Fibroblast of gingiva (primary cell): ENCODE measurements around the gene TUB.

Experiments used
- DNase-seq: peaks from one replicate; pipeline ENCODE4 v3.0.0-alpha.2; 2011; ENCODE audit warnings: low read depth

TUB gene, protein sequence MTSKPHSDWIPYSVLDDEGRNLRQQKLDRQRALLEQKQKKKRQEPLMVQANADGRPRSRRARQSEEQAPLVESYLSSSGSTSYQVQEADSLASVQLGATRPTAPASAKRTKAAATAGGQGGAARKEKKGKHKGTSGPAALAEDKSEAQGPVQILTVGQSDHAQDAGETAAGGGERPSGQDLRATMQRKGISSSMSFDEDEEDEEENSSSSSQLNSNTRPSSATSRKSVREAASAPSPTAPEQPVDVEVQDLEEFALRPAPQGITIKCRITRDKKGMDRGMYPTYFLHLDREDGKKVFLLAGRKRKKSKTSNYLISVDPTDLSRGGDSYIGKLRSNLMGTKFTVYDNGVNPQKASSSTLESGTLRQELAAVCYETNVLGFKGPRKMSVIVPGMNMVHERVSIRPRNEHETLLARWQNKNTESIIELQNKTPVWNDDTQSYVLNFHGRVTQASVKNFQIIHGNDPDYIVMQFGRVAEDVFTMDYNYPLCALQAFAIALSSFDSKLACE

DNA sequence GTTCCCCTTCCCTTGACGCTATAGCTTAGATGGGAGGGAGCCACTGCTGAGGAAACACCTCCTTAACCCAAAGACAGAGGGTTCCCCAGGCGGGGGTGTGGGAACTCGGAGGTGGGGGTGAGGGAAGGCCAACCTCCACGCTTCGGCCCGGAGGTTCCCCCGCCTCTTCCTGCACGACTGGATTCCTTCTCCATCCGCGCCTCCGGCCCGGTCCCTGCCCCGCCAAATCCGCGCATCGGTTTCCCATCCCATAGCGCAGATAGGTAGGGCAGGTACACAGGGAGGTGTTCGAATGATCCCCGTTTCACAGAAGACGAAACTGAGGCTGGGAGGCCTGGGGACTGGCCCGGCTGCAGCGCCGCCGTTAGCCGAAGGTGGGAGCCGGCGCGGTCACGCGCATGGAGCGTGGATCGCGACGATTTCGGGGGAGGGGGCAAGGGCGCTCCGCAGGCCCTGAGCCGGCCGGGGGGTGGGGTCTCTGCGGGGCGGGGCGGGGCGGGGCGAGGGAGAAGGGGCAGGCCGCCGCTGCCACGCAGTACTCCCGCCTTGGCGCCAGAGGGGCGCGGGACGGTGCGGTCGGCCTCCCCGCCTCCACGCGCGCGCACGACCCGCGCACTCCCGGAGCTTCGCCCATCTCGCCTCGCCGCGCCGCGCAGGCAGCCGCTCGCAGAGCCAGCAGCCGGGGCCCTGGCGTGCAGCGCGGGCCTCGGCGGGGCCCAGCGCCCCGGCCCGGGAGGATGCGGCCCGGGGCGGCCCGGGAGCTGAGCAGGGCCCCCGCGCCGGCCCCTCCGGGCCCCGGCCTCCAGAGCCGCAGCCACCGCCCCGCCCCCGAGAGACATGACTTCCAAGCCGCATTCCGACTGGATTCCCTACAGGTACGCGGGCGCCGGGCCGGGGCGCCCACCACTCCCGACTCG is at the start of gene TUB:
TUB (plus strand) TSS at position 538 of the 917 bp plus-strand sequence; CDS start at position 838, 300 bp downstream.
- DNase-seq: no peak

DNA sequence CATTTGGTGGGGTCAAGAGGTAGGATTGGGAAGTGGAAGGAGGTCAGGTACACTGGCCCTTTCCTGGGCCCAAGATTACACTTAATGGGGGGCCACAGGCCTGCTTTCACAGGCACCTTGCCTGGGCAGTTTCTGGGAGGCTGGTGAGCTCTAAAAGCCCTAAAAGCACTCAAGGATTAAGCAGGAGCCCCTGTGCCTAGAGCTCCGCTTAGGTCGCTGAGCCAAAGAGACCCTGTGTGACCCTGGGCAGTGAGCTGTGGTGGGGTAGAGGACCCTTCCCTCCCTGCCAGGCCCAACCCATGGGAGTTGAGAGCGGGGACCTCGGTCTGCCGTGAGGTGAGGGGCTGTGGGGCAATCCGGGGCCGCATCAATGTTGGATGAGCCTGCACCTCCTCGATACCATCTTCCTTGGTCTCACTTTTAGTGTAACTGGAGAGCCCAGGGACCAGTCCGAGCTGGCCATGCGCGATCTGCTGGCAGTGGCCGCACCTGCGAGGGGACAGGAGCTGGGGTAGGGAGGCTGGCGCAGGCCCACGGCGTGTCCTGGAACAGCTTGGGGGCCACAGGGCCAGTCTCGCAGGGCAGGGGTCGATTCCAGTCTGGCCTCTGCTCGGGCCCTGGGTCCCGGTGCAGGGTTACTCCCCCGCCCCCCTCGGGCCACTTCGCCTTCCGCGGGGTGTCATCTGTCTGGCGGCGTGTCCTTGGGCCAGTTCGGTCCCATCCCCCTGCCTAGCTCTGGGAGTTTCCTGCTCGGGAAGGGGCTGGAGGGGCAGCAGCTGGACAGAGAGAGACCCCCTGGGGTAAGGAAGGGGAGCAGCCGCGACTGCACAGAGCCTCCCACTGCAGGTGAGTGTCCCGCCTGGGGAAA is 49.5 kb upstream of the TUB start:
- no peak for DNase-seq

DNA sequence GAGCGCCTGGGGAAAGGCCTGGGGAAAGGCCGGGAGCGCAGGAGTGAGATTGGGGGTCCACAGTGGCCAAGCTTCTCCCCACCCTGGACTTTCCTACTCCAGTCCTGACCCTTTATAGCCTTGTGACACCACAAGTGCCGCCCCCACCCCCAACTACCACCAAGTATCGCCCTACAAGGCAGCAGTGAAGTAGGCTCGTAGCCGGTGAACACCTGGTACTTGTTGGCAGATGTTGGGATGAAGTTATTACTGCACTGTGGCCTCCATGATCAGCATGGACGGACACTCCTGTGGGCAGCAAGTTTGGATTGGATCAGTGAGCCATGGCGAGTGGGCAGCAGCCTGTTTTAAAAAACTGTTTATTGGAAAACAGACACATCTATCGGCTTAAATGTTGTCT is 48.9 kb upstream of the TUB start:
- no peak for DNase-seq

DNA sequence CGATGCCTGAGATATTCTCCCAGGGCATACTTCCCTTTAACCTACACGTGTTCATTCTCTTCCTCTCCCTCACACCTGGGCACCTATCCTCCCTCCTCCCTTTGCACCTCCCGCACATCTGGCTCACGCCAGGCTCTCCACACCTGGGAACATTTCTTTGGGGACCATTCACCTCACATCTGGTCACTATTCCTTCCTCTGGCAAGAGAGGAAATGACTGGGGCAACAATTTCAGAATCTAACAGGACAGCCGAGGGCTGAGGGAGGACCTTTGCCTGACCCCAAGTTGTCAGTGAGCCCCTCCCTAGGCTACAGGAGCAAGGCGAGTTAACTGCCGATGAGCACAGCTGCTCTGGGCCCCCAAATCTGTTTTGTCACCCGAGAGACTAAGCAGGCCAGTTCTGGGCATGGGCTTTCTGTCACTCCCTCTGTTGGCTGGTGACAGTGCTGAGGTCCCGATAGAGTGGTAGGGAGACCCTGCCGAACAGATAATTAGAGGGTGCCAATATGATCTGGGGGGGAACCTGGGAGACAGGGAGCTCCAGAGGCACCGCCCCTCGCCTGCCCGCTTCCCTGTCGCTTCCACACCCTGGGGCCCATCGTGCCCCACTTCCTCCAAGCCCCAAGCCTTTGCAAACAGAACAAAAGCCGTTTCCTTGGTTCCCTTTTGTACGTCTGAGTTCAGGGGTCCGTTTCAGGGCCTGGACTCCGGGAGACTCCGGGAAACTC is 48.3 kb upstream of the TUB start:
- no peak for DNase-seq

DNA sequence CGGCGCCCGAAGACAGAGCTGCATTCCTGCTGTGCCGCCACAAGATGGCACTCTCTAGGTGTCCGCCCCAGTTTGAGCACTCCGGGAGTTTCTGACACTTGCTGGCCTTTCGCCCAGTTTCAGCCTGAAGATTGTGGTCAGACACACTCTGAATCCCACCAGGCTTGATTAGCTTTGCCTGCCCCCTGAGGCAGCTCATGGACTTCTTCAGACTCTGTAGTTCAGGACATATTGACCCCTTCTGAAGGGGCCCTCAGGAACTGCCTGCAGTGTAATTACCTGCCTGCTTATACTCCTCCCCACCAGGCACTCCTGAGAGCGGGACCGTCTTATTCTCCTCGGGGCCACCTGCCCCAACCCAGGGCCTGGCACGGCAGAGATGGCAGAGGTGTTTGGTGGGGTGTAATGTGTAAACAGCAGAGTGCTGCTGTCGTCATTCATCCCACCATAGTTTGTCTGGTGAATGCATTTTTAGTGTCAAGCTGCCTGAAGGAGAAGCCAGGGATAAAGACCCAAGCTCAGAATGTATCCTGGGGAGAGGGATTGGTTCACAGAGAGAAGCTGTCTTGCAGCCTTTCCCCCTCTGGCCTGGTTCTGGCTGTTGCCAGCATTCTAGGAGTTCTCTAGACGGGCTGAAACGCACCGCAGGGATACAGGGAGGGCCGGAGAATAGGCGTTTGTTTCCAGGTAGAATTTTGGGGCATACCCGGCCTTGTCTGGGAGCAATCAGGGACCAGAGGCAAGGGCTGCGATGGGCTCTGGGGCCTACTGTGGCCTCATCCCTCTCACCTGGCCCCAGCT is 47.5 kb upstream of the TUB start:
- peak; percentile 69 for DNase-seq

DNA sequence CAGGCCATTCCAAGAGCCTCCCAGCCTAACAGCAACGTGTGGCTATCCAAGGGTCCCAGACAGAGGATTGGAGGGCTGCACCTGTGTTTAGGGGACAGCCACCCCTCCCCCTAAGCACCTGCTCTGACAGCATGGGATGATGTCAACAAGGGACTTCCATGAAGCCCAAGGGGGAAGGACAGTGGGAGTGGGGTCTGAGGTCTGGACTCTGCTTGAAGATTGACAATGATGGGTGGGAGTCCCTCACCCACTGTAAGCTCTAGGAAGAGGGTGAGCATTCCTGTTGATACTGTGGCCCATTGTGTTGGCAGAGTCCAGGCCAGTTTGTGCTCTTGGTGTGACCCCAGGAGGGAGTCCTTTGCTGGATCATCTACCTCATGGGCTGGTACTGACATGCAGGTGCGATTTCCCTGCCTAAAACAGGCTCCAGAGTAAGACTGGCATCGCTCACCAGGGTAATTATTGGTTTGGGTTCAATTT is 46.9 kb upstream of the TUB start:
- DNase-seq: no peak

DNA sequence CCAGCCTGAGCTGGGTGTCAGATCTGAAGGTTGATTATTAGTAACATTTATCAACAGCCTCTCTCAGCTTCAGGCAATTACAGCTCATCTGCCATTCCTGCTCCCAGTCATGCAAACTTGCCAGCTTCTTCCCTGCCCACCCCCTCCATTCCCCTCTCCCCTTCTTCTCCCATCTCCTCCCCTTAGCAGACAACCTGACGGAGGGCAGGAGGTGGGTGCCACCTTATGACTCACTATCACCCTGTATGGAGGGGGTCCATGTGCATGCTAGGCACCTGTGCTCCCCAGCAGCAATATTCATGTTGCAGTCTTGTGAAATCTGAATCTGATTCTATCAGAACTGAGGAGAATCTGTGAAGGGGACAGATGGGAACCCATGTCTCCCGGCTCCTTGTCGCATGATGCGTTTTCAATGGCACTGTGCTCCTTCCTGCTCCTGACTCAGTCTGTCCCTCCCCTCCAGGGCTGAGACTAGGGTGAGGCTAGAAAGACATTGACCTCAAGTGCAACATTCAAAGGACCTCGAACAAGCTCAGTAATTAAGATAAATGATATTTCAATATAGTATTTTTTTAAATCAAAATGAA is 46.3 kb upstream of the TUB start:
- no peak for DNase-seq

DNA sequence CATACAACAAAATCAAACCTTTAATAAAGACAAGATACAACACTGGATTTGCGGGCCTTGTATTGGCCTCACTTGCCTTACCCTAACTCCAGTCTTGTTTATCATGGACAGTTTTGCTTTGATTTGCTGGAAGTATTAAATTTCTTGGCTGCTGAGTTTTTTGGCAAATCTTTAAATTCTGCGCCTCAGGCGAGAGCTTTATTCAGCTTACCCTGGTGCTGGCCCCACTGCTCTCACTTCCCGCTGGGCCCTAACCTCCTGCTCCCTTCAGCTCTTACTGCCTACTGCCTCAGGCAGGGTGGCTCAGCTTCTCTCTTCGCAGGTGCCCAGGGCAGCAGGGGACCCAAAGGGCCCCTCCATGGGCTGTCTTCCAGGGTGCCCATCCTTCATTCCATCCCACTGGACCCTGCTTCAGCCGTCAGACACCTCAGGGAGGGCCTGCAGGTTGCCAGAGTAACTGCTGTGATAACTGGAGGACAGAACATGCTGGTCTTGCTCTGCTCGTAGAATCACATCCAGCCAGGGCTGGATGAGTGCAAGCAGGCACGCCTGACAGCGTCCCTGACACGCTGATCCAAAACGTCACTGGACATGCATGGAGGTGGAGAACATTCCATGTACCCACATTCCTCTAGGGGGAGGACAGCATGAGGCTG is 45.7 kb upstream of the TUB start:
- peak; percentile 54 for DNase-seq

DNA sequence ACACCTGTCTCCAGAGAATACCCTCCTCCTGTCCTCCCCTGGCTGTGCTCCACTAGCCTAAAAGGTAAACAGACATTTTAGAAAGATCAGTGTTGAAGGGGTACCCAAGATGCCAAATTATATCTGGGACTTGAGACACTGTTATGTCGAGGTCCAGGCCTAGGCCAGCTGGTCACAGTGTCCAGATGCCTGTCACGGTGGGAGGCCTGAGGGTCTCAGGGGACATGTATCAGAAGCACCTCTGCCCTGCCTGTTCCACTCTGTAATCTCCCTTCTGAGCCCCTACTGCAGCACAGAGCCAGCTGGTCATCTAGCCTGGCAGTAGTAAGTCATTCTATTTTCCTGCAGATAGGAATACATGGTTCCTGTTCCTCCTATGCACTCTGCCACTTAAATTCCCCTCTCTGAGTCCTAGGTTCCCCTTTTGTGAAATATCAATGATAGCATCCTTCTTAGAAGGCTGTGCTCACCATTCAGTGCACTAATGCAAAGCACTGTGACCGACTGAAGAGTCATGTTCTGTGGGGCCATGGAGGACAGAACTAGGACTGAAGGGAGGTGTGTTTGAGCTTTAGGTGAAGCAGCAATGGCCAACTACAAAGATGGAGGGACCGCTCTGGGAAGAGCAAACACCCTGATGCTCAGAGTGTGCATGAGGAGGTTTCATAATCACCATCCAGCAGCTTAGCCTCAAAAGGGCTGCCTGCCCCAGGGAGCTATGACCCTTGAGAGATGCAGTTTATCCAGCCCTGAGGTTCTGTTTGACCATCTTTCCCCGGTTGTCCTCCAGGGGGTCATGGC is 44.8 kb upstream of the TUB start:
- no peak for DNase-seq

DNA sequence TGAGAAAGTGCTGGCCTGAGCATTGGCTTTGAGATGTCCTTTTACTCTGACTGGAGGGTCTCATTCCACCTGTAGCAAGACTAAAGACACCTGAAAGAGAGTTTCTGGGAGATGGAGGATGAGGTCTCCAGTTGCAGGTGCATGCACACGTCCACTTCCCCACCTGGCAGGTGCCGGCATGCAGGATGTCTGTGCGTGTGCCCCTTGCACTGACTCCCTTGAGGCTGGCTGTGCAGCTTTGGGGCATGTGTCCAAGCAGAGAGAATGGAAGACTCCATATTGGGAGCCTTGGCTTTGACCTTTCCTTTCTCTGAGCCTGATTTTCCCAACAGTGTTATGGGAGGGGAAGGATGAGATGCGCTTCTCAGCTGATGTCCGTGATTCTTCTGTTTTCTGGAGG is 44.0 kb upstream of the TUB start:
- no peak for DNase-seq

DNA sequence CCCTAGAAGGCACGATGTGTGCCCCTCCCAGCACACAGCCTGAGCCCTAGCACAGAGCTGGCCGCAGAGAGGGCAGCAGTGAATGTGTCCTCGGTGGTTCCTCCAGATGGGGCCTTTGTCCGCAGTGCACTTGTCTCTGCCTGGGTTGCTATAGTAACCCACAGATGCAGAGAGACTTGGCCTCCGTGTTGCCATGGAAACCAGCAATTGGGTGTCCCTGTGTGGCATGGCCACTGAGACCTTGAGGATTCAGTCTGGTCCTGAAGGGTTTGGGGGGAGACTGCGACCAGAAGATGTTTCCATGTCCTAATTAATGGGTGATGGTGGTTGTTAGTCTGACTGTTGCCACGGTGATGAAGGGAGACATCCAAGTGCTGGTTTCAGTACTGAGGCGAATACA is 42.6 kb upstream of the TUB start:
- no peak for DNase-seq

DNA sequence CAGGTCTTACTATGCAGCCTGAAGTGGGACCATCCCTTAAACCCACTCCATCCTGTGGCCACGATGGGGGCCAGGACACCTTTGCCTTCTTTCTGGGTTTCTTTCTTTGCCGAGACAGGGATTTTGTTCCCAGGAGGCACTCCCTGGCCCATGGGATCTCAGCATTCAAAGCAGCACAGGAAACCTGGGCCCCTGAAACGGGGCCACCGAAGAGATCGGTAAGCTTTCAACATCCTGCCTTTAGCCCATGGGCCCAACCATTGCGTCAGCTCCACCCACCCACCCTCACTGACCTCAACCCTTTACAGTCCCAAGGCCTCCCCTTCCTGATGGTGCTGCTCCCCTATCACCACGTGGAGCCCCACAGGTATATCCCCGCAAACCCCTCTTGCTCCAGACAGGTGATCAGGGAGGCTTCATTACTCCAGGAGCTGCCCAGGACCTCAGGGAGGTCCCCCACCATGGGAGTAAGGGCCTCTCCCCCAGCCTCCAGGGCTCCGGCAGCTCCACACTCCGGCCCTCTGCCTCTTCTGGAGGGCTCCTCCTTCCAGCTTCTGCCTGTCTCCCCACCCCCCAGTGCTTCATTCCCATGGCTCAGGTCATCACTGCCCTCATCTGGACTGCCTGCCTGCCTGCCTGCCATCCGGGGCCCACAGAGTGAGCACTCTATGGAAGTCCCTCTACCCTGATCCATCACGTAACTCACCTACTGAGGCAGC is 42.0 kb upstream of the TUB start:
- no peak for DNase-seq

DNA sequence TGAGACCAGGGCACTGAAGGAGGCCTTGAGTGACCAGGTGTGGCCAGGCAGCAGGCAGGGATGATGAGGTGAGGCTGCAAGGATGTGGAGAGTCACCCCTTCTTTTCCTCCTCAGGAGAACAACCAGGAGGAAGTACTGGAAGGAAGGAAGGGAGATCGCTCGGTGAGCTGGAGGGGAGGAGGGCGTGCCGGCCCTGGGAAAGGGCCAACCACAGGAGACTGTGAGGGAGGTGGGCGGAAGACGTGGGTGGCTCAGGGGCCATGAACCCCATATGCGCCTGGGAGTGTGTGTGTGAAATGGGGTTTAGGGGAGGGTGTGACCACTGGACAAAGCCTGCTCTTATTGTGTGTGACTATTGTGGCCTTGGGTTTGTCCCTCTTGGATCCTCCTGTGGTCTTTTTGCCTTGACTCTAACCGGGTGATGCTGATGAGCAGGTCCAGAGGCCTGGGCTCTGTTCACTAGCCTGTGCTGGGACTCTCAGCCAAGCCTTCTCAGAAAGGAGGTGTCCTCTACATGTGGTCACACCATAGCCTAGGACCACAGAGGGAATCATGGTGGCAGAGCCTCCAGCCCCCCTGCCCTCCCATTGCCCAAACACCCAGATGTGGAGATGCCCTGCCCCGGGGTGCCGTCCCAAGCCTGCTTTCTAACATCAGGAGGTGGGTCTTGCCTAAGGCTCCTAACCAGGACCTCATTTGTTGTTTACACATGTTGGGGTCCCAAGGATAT is 41.3 kb upstream of the TUB start:
- DNase-seq: no peak

DNA sequence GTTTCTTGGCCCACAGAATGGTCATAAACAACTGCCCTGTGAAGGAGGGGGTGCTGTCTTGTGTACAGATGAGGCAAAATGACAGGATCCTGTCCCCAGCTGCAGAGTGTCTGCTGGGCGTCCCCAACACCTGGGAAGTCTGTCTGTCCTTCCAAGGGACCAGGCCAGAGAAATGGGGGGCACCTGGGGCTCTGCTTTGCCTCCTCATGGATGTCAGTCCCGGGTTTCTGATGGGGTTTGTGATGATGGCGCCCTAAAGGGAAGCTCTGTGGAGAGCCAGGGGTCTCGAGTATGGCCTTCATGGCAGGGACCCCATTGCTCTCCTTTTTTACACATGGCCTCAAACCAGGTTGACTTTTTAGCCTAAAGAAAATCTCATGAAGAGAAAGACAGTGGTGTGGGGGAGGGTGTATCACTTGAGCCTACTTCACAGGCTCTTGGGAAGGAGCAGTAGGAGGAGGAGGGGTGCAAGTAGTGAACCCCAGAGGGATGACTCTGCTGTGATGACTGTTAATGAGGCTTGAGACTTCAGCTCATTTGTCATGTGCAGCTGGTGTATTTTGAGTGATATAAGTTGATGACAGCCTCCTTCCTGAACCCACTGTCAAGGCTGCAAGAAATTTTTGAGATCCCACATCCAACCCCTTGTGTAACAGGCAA is 40.6 kb upstream of the TUB start:
- DNase-seq: no peak

DNA sequence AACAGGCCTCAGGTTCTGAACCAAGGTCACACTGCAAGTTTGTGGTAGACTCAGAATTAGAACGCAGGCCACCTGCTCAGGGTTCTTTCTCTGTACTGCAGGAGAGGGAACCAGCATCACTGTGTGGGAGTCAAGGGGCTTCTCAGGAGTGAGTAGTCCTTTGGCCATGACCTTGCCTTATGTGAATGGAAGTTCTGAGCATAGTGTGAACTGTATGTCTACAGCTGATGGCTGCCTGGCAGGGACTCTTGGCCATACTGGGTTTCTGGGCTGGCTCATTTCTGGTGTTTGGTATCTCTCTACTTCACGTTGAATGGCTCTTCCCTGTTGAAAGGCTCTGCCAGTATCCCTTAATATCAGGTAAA is 40.1 kb upstream of the TUB start:
- DNase-seq: no peak

DNA sequence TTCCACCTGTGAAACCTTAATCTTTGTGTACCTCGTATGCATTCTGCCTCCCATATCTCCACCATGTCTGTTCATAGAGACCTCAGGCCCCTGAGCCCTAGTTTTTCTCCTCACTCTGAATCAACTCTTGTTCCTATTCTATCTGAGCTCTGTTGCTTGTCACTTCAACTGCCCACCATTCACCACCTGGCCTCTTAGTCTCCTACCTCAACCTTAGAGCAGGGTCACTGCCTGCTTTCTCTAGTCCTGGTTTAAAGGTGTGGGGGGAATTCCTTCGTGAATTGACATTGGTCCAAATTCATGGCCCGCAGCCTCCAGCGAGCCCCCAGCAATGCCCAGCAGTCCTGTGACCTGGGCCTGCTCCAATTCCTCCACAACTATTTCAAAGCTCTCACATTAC is 39.4 kb upstream of the TUB start:
- DNase-seq: no peak

DNA sequence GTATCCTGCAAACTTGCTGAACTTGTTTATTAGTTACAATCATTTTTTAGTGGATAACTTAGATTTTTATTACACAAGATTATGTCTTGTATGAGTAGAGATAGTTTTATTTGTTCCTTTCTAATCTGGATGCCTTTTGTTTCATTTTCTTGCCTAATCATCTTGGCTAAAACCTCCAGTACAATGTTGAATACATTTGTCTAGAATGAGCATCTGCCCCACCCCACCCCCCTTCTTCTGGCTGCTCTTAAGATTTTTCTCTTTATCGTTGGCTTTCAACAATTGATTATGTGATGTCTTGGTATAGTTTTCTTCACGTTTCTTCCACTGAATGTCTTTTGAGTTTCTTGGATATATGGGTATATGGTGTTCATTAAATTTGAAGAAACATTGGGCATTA is 37.3 kb upstream of the TUB start:
- no peak for DNase-seq
